HG03457 (cell line): Measurements from ENCODE around the gene ITGA11.

Experiments used
- ATAC-seq: cut with Tn5 transposase; IDR thresholded peaks from one replicate; pipeline ENCODE4 v1.9.1; 2021; ENCODE audit warnings: moderate number of reproducible peaks; ENCODE audit not compliant: unreplicated experiment

Gene ITGA11

GRCh38 chr15:68335251-68335650, 96.7 kb downstream of the ITGA11 start:
- no peak for ATAC-seq

GRCh38 chr15:68334661-68335124, 97.3 kb downstream of the ITGA11 start:
- no peak for ATAC-seq

- no peak for ATAC-seq
Observed at GRCh38 chr15:68333775-68334470, 98.0 kb downstream of the ITGA11 start.

- no peak for ATAC-seq
Observed at GRCh38 chr15:68332266-68332665, 99.7 kb downstream of the ITGA11 start.

GRCh38 chr15:68330901-68331300, 101.1 kb downstream of the ITGA11 start:
- no peak for ATAC-seq

GRCh38 chr15:68330416-68330815, 101.5 kb downstream of the ITGA11 start:
- no peak for ATAC-seq

GRCh38 chr15:68328964-68329363, 103.0 kb downstream of the ITGA11 start:
- ATAC-seq = no peak

GRCh38 chr15:68328443-68328842, 103.5 kb downstream of the ITGA11 start:
- ATAC-seq = no peak

GRCh38 chr15:68326711-68327354, 105.1 kb downstream of the ITGA11 start:
- no peak for ATAC-seq

- ATAC-seq = no peak
Observed at GRCh38 chr15:68325726-68326125, 106.2 kb downstream of the ITGA11 start.

GRCh38 chr15:68322796-68323195, 109.2 kb downstream of the ITGA11 start:
- ATAC-seq = no peak

- ATAC-seq = no peak
Observed at GRCh38 chr15:68321229-68321628, 110.7 kb downstream of the ITGA11 start.

GRCh38 chr15:68319997-68320396, 112.0 kb downstream of the ITGA11 start:
- ATAC-seq = no peak

GRCh38 chr15:68318931-68319909, 112.7 kb downstream of the ITGA11 start:
- no peak for ATAC-seq

- ATAC-seq = no peak
Observed at GRCh38 chr15:68318008-68318835, 113.7 kb downstream of the ITGA11 start.

GRCh38 chr15:68317281-68318007, 114.5 kb downstream of the ITGA11 start:
- no peak for ATAC-seq

- no peak for ATAC-seq
Observed at GRCh38 chr15:68316061-68316804, 115.7 kb downstream of the ITGA11 start.

- ATAC-seq = no peak
Observed at GRCh38 chr15:68315495-68316031, 116.4 kb downstream of the ITGA11 start.

- ATAC-seq = no peak
Observed at GRCh38 chr15:68315035-68315434, 116.9 kb downstream of the ITGA11 start.
